Activated T-cell treated with anti-CD3 and anti-CD28 coated beads for 4 hours (primary cell): ENCODE measurements around the gene ORAI2.
A peak's percentile ranks its signal among the peaks of the same experiment; 100 is the strongest.
"Not testable (repeated sequence)": the region's sequence is repeated elsewhere in the genome, so short reads cannot be mapped to it uniquely, and the experiment has no call there.

Source experiments
- DNase-seq: peaks from one replicate; pipeline ENCODE4 v3.0.0-alpha.2; 2020

ORAI2 gene

DNA sequence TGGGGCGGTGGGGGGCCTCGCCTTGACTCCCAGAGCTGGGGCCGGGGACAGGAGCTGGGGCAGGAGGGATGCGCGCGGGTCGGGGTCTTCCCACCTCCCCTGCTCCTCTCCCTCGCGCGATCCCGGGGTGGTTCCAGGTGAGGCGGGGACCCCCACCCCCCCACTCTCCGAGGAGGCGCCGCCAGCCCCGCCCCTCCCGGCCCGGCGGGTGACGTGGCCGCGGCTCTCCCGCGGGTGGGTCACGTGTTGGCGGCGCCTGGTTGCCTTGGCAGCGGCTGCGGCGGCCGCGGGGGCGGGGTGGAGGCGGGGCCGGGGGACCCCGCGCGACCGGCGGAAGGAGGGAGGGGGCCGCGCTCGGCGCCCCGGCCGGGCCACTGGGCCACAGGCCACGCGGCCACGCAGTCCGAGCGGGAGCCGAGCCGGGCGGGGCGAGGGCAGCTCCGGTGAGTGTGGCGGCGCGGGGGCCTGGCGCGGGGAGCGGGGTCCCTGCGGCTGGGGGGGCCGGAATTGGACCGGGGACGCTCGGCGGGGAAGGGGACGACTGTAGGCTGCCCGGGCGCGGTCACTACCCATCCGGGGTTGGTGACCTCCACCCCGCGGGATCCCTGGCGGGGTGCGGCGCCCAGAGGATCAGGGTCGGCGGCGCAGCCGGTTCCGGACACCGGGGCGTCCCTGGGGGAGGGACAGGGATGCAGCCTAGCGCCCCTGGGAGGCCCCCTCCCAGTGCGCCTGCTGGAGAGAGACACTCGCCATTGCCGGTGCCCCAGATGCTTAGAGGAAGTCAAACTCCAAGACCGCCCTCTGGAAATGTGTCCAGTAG lies at the start of gene ORAI2:
Gene ORAI2 (plus strand): TSS at position 357 of the 820 bp plus-strand sequence. CDS start 5,382 bp downstream, outside the sequence.
- peak; percentile 88 for DNase-seq

DNA sequence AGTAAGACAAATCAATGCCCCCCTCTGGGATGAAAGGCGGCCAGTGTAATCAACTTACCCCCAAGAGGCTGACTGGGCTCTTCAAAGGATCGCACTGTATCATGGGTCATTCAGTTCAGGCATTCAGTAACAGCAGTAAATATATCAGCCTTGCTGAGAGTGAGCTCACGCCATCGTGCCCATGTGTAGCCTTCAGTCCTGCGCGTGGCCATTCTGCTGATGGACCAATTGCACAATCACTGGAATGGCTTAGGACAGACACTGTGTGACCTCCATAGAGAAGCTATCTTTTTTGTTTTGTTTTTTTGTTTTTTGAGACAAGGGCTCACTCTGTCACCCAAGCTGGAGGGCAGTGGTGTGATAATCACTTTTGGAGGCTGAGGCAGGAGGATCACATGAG lies 46.3 kb upstream of the ORAI2 start:
- DNase-seq, result no peak

DNA sequence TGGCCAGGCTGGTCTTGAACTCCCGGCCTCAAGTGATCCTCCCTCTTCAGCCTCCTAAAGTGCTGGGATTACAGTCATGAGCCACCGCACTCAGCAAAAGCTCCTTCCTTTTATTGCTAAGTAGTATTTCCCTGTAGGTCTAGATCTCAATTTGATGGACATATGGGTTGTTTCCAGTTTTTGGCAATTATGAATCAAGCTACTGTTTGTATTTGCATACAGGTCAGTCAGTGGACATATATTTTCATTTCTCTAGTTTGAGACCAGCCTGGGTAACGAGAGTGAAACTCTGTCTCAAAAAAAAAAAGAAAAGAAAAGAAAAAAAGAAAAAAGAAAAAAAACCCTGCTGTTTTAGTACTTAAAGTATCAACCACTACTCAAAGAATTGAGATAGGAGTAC lies 43.6 kb upstream of the ORAI2 start:
- DNase-seq, result no peak

DNA sequence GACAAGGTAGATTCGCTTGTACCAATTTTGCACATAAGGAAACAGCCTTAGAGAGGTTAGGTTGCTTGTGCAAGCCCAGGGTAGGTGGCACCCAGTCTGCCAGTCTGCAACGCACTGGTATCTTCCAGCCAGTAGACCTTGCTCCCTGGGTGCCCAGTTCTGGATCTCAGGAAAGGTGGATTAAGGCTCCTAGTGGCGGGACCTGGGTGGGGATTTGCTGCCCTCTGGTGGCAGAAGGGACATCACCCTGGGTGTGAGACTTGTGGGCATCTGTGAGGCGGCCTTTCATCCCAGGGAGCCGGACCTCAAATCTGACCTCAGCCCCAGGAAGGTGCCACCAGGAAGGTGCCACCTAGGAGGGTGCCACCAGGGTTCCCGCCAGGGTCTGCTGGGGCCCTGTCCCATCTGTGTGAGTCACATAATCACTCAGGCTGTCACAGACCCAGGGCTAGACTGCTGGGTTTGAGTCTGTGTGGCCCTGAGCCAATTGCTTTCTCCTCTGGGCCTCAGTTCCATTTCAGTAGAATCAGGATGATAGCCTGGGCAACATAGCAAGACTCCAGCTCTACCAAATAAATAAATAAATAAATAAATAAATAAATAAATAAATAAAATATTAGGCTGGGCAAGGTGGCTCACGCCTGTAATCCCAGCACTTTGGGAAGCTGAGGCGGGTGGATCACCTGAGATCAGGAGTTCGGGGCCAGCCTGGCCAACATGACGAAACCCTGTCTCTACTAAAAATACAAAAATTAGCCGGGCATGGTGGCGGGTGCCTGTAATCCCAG lies 42.5 kb upstream of the ORAI2 start:
- peak; percentile 43 for DNase-seq

DNA sequence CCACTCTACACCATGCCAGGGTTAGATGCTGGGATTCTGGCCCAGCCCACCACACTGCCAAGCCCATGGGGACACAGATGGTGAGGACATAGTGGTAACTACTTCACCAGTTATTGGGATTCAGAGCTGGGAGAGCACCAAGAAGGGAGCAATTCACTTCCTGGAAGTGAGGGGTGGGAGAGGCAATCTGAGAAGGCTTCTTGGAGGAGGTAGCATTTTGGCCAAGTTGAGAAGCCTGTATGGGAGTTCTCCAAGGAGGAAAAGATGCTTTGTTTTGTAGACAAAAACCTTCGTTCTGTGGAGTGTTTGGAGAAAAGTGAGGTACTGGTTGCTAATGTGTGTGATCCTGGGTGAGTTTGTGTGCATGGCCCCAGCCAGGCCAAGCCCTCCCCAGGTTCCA lies 41.0 kb upstream of the ORAI2 start:
- DNase-seq, result no peak

DNA sequence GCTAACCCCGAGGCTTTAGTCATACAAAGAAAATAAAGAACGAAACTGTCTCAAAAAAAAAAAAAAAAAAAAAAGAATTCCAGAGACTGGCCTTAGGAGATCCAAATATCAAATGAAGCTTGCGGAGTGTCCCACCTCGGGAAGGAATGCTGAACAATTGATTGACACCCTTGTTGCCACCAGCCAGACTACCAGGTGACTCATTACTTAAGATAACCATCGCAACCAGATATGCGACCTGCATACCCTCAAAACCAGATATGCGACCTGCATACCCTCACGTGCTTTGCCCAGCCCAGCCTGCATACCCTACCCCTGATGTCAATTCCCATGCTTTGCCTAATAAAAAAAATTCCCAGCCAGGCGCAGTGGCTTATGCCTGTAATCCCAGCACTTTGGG lies 39.9 kb upstream of the ORAI2 start:
- no peak for DNase-seq

DNA sequence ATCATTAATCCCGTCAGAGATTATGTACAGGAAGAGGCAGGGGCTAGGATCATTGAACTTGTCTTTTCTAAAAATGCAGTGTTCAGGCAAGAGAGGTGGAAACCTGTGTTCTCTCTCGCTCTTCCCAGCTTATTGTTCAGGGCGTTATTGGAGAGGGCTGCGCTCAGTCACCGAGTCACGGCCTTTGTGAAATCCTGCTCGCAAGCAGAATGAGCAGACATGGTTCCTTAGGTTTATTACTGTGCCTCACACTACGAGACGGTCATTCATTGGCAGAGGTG lies 37.8 kb upstream of the ORAI2 start:
- DNase-seq, result no peak

DNA sequence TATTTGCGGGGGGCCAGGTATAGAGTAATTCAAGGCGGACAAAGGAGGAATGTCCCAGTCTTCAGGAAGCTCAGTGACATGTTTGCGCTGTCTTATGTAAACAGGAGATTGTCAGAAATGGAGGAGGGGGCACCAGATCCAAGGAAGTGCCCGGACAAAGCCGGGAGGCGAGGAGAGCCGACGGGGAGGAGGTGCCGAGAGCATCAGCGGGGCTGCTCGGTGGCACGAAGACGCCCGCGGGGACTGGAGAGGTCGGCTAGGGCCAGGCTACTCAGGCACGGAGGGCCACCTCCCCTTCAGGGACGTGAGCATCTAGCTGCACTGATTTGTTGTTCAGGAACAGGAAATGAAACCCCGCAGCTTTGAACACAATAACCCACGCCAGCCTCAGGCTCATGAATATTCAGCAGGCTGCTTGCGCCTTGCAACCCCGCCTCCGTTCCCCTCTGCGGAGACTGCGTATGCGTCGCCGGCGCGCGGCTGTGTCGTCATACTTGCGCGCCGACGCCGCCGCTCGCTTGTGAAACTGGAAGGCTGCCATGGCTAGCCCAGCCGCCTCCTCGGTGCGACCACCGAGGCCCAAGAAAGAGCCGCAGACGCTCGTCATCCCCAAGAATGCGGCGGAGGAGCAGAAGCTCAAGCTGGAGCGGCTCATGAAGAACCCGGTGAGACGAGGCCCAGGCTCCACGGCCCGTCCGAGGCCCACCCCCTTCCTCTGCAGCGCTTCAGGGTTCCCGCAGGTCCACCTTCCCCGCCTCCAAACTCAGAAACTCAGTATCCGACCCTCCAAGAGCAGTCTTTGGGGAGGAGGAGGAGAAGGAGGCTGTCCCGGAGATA lies 37.3 kb upstream of the ORAI2 start, which contains the start of gene PRKRIP1:
Gene PRKRIP1 (plus strand): TSS at position 491 of the 837 bp plus-strand sequence. CDS start 49 bp downstream, at position 540.
- DNase-seq, result peak; percentile 73

DNA sequence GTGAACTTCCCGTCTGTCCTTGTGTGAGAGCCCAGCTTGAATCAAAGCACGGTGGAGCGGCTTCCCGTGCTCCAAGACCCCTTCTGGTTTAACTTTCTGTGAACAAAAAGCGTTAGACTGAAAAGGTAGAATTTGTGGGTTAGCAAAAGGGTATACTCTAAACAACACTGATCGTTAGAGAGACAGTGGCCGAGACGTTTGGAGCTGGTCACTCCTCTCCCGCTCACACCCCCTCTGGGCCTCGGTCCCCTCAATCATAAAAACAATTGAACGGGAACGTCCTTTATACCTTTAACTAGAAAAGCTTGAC lies 36.7 kb upstream of the ORAI2 start:
- no peak for DNase-seq

DNA sequence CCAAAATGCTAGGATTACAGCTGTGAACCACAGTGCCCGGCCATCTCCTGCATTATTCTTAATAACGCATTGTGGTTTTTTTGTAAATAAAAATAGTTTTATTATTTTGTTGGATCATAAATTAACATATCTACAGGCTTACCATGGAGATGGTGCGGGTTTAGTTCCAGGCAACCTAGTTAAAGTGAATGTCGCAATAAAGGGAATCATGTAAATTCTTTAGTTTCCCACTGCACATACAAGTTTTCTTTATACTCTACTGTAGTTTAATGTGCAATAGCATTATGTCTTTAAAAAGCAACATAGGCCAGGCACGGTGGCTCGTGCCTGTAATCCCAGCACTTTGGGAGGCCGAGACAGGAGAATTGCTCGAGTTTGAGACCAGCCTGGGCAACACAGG lies 34.8 kb upstream of the ORAI2 start:
- DNase-seq, result no peak

DNA sequence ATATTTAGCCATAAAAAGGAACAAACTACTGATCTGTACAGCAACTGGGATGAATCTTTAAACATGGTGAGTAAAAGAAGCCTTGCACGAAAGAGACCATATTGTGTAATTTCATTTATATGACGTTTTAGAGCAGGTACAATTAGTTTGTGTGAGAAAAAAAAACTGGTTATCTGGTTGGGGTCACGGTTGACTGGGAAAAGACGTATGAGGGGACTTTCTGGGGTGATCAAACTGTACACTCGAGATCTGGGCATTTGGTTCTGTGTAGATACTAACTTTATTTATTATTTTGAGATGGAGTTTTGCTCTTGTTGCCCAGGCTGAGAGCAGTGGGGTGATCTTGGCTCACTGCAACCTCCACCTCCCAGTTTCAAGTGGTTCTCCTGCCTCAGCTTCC lies 33.0 kb upstream of the ORAI2 start:
- no peak for DNase-seq

DNA sequence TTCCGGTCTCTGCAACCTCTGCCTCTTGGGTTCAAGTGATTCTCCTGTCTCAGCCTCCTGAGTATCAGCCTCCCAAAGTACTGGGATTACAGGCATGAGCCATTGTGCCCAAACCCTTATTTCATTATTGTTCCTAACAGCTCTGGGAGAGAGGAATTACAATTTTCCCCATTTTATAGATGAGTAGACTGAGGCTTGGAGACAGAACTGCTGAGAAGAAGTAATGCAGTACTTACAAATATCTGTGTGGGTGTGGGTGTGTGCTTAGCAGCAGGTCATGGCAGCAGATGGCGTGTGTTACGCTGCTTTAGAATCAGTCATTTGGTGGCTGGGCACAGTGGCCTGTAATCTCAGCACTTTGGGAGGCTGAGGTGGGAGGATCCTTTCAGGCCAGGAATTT lies 29.8 kb upstream of the ORAI2 start:
- no peak for DNase-seq

DNA sequence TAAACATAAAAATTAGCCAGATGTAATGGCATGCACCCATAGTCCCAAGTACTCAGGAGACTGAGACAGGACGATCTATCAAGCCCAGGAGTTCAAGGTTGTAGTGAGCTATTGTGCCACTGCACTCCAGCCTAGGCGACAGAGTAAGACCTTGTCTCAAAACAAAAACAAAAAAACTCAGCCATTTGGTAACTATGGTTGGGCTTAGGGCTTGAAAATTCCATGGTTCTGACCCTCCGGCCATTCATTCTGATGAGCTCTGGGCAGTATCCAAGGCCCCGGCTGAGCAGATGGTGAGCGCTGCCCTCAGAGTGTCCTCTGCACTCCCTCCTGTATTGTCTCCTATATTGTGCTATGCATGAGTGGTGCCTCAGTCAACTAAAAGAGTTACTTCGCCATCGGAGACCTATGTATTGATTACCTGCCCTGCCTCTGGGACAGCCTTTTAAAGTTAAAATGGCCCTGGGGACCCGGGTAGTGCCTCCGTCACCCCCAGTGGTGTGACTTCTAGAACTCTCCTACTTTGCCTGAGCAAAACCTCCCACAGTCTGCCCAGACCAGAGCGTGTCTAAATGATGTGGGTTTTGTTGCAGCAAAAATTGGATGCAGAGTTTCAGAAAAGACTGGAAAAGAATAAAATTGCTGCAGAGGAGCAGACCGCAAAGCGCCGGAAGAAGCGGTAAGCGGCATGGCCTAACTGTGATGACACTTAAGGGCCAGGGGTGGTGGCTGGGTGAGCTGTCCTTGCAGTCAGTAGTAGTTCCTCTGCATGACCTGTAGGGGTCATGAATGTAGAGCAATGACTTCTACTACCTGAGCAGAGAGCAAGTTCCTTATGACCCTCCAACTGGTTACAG lies 29.1 kb upstream of the ORAI2 start:
- DNase-seq, result peak; percentile 19

DNA sequence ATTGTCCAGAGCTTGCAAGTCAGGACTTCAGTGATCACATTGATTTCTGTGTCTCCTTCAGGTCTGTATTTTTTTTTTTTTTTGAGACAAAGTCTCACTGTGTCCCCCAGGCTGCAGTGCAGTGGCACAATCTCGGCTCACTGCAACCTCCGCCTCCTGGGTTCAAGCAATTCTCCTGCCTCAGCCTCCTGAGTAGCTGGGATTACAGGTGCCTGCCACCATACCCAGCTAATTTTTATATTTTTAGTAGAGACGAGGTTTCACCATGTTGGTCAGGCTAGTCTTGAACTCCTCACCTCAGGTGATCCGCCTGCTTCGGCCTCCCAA lies 28.6 kb upstream of the ORAI2 start:
- DNase-seq, result not testable (repeated sequence)

DNA sequence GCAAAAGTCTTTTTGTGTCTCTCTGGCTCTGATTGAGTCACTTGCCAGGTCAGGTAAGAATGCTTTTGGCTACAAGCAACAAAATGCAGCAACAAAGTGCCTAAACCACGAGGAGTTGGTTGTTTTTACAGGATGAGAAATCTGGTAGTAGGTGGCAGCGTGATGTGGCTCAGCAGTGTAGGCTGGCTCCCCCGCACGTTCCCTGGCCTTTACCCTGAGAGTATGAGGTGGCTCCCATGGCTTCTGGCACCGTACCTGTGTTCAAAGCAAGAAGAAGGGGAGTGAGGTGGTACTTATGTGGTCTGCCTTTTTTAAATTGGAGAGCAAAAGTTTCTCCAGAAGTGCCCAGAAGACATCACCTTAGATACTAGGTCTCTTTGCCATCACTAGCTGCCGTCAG lies 25.5 kb upstream of the ORAI2 start:
- no peak for DNase-seq

DNA sequence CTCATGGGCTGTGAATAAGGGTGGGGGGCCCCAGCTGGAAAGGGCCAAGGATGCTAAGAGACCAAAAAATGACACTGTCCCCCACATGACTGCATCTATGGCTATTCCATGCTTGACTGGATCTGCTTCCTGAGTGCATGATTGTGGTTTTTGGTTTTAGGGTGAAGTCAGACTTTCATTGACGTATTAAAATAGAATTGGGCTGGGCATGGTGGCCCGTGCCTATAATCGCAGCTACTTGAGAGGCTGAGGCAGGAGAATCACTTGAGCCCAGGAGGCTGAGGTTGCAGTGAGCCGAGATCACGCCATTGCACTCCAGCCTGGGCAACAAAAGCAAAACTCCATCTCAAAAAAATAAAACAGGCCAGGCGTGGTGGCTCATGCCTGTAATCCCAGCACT lies 24.8 kb upstream of the ORAI2 start:
- DNase-seq, result not testable (repeated sequence)

DNA sequence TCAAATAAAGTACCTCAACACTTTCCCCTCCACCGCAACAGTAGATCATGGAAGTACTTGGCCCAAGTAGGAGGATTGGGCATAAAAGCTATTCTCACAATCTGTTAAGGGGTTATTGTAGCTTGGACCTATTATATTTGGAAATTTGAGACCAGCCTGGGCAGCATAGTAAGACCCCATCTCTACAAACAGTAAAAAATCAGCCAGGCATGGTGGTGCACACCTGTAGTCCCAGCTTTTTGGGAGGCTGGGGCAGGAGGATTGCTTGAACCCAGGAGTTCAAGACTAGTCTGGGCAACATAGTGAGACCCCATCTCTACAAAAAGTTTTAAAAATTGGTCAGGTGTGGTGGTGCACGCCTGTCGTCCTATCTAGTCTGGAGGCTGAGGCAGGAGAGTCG lies 24.0 kb upstream of the ORAI2 start:
- DNase-seq, result no peak

DNA sequence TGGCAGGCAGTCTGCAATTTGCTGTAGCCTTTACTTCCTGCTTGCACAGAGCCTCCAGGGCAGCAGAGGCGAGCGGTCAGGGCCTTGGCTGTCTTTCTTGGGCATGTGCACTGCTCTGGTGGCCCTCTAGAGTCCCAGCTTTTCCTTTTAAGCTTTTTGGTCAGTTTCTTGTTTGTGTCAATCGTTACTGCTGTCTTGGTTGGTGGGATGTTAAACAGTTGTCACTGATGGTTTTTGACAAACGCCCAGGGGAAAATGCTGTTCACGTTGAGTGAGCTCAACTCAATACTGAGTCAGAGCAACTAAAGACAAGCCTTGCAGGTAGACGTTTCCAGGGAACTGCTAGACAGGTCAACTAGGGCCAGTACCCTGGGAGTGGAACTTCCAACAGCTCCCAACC lies 23.3 kb upstream of the ORAI2 start:
- no peak for DNase-seq

DNA sequence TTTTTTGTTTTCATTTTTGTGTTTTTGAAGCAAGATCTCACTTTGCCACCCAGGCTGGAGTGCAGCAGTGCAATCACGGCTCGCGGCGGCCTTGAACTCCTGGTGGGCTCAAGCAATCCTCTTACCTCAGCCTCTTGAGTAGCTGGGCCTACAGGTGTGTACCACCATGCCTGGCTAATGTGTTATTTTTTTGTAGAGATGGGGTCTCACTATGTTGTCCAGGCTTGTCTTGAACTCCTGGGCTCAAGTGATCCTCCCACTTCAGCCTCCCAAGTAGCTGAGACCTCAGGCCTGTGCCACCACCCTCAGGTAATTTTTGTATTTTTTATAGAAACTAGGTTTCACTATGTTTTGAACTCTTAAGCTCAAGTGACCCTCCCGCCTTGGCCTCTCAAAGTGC lies 22.5 kb upstream of the ORAI2 start:
- no peak for DNase-seq

DNA sequence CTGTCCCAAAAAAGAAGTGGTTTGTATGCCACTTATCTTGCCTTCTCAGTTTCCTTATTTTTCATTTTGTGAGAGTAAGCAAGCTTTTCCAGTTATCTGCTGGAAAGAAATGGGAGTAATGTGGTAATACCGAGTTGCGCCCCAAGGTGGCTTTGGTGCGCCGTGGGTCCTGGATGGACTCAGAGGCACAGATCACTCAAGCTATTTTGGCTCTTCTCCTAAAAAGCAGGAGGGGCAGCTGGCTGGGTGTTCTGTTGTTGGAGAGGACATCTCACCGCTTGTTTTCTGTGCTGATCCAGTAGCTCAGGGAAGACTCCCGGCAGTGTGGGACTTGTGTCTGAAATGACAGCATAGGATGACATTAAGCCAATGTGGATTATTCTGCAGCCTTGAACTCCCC lies 20.8 kb upstream of the ORAI2 start:
- DNase-seq, result peak; percentile 32

DNA sequence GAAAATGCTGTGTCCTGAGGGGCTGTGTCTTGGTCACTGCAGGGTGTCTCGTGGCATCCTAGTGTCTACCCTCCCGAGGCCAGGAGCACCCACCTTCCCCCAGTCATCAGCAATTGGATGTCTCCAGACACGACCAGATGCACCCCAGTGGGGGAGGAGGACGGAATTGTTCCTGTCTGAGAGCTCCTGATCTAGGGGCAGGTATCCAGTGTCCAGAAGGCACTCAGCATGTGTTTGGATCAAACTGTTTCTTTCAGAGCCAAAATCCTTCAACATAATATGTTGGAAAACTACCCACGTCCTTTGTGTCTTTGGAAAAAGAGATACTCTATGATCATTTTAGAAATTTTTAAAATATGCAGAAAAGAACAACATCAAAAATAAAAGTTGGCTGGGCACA lies 20.3 kb upstream of the ORAI2 start:
- no peak for DNase-seq

DNA sequence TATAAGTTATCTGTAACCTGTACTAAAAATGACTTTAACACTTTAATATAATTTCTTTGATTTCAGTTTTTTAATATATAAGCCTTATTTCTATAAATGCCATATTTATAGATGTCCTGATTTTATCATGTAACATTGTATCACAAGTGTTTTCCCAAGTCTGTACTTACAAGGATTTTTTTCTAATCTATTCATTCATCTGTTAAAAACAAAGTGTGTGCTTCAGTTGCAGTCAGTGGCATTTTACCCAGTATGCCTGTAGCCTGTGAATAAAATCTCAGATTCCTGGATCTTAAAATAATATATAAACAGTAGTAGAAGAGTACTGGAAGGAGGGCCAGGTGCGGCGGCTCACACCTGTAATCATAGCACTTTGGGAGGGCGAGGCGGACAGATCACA lies 19.8 kb upstream of the ORAI2 start:
- DNase-seq, result no peak

DNA sequence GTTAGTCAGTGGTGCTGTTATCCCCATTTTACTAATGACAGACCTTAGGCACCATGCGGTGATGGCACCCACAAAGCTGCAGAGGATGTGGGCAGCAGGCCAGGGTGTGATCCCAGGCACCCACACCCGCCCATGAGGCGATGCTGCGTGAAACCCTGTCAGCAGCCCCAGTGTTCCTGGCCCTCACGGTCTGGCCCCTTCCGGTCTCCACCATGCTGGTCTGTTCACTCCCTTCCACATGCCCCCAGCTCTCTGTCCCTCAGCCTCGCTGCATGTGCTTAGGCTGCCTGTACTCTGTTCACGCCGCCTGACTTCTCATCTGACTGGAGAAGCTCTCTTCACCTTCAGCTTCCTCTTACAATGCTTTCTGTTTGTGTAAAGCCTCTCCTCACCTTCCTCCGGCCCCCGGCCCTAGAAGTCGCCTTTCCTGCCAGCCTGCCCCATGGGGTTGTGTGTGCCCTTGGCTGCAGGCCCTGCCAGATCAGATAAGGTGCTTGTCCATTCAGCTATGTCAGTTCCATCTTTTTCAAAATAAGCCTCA lies 17.6 kb upstream of the ORAI2 start:
- peak; percentile 16 for DNase-seq
